ENCODE results near the gene TBC1D3E.
"Not testable (repeated sequence)": the region's sequence is repeated elsewhere in the genome, so short reads cannot be mapped to it uniquely, and the experiment has no call there.

The TBC1D3E gene

DNA sequence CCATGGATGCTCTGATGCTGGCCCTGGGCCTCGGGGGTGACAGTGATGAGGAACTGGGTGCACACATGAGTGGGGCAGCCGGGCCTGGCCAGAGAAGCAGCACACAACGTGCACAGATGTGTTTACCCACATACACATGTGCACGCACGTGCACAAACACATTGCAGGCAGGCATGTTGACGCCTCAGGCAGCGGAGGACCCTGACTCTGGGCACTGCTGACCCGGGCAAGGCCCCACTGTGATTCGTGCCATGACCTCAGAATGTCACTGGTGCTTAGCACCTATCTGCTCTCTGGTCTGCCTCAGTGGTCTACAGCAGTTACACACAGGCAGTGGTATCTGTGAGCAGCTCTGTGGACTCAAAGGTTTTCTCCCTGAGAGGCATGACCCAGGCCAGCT lies at the start of gene TBC1D3E:
TSS of gene TBC1D3E (plus strand) at position 301 of the 400 bp plus-strand sequence. CDS start 1,545 bp downstream, outside the sequence.
- DNase-seq, result not testable (repeated sequence)

- DNase-seq, result not testable (repeated sequence)
Measured at GRCh38 chr17:38087344-38087743, 40.4 kb upstream of the TBC1D3E start.

GRCh38 chr17:38088120-38088519 lies 39.6 kb upstream of the TBC1D3E start:
- DNase-seq, result not testable (repeated sequence)

DNA sequence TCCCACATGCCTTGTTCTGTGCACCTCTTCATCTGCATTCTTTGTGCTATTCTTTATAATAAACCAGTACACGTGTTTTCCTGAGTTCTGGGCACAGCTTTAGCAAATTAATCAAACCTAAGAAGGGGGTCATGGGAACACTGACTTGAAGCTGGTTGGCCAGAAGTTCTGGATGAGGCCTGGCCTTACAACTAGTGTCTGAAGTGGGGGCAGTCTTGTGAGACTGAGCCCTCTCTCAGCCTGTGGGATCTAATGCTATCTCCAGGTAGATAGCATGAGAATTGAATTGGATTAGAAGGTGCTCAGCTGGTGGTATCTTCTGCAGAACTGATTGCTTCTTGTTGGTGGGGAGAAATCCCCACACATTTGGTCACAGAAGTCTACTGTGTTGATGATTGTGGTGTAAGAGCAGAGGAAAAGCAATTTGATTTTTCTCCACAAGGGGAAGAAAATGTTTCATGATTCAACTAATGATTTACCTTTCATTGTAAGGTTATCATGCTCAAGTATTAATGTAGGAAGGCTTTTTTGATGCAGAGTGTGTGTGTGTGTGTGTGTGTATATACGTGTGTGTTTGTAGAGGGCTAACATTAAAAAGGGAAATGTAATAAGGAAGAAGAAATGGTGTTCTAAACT lies 33.6 kb upstream of the TBC1D3E start:
- DNase-seq, result not testable (repeated sequence)

- DNase-seq, result not testable (repeated sequence)
Measured at GRCh38 chr17:38099262-38099661, 28.5 kb upstream of the TBC1D3E start.

DNA sequence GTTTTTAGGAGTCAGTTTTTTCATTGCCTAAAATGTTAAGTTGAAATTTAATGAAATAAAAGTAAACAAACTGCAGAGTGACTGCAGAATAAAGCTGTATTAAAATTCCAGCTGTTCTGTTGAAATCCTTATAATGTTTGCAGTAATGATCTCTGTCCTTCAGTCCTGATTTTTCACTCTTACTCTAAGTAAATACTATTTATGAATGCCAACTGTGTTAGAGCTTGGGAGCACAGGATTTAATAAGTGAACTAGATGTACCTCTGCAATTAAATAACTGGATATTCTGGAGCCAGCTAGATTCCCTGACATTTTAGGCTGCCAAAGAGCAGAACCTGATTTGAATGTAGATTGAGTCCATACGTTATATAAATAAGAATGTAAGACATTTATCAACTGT lies 7.9 kb upstream of the TBC1D3E start:
- DNase-seq, result not testable (repeated sequence)

GRCh38 chr17:38134860-38135259 lies 7.1 kb downstream of the TBC1D3E start:
- not testable (repeated sequence) for DNase-seq
